Peyer's patch (tissue), 4 donors: ENCODE data around the gene HEPN1. TPM values are rescaled to one million over a fixed set of nuclear protein-coding genes. Genes with fewer than 3 reads are reported as not detected.

Experiments
- DNase-seq, 3 donors: peaks; one replicate each; pipeline ENCODE4 v3.0.0-alpha.2; 2017 to 2019
- H3K27ac ChIP-seq, 4 donors: fragments of 200-600 bp; sonication (generic); one replicate each; pipeline ENCODE4 v1.5.1; 2016 to 2019
- H3K27me3 ChIP-seq, 2 donors: fragments of 200-600 bp; sonication (generic); one replicate each; pipeline ENCODE4 v1.5.1; 2019
- H3K36me3 ChIP-seq, 3 donors: fragments of 200-600 bp; sonication (generic); one replicate each; pipeline ENCODE4 v1.5.1; 2016 to 2019
- H3K4me1 ChIP-seq, 4 donors: fragments of 200-600 bp; sonication (generic); one replicate each; pipeline ENCODE4 v1.5.1; 2016 to 2019
- H3K4me3 ChIP-seq, 4 donors: fragments of 200-600 bp; sonication (generic); 1 replicate in 3 of 4; 2 replicates in 1 of 4; pipeline ENCODE4 v1.5.1; 2016 to 2019; ENCODE audit warnings: mild to moderate bottlenecking in 1 of 4
- H3K9me3 ChIP-seq, 4 donors: fragments of 200-600 bp; sonication (generic); one replicate each; pipeline ENCODE4 v1.5.1; 2016 to 2019; ENCODE audit warnings: mild to moderate bottlenecking in 1 of 4
- CTCF ChIP-seq, 6 experiments: fragments of 450-650 bp in 4 of 6; fragments of 200-600 bp in 2 of 6; sonication (generic) in 1 of 6; IDR thresholded peaks; one replicate each; pipeline ENCODE4 v1.5.1; 2017 to 2019; ENCODE audit warnings: antibody characterized with exemption in 6 of 6, mild to moderate bottlenecking in 3 of 6, moderate library complexity in 1 of 6
- POLR2A ChIP-seq, 2 donors: fragments of 450-650 bp; IDR thresholded peaks; one replicate each; pipeline ENCODE4 v1.5.1; 2017; ENCODE audit warnings: antibody characterized with exemption in 2 of 2, mild to moderate bottlenecking in 2 of 2, moderate library complexity in 2 of 2
- total RNA-seq, 4 donors: library from RNA; depleted of rRNA; stranded (reverse); fragments of >200 nt; gene quantifications; one replicate each; pipeline ENCODE4 v1.1.0, GENCODE V29; 2016

HEPN1 gene
- total RNA-seq, 4 donors from 2014 or later, result not detected

- no peak for TF ChIP-seq CTCF (IDR thresholded peaks at IDR 0.05)
- TF ChIP-seq POLR2A (IDR thresholded peaks at IDR 0.05), result no peak
- no peaks in the 10 kb centered on the region for H3K9me3 ChIP-seq
- no peak overlapping the region for H3K4me3 ChIP-seq
- peaks cover 0 to 18% of the 10 kb centered on the region in 2 donors for H3K27me3 ChIP-seq
- no peaks in the 10 kb centered on the region for H3K36me3 ChIP-seq
- no peak overlapping the region for H3K27ac ChIP-seq
- peaks cover 0 to 25% (median 0%) of the 10 kb centered on the region in 4 donors for H3K4me1 ChIP-seq
- DNase-seq, result peak in 1 of 3 donors; percentile 22
These were observed 45.1 kb upstream of the HEPN1 start for GRCh38 chr11:124873951-124874350.

DNA sequence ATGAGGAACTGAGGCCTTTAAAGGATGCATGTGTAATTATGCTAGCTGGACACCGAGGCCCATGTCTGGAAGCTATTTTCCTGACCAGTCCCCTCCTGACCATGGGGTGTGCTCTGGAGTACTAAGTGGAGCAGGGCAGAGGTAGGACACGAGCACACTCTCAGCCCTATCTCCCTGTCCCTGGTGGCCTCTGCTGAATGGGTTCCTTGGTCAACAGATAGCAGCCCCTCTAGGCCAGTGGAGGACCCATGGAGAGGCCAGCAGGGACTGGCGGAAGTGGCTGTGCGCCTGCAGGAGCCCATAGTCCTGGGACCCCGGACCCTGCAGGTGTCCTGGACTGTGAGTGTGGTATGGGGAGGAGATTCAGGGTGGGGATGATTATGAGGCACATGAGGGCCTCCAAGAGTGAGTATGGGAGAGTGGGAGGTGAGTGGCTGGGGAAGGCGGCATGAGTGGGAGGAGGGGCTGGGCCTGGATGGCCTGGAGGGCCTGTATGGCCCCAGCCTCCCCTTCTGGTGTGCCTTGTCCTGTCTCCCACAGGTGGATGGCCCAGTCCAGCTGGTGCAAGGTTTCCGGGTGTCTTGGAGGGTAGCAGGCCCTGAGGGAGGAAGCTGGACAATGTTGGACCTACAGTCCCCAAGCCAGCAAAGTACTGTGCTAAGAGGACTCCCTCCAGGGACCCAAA, 44.3 kb upstream of the HEPN1 start:
- Histone ChIP-seq H3K4me1 (peaks cover 0 to 20% (median 0%) of the 10 kb centered on the region in 4 donors), H3K36me3 (no peaks in the 10 kb centered on the region), H3K9me3 (no peaks in the 10 kb centered on the region), H3K27me3 (peaks cover 0 to 12% of the 10 kb centered on the region in 2 donors), H3K27ac (no peak overlapping the region), H3K4me3 (no peak overlapping the region)
- no peak for TF ChIP-seq POLR2A (IDR thresholded peaks at IDR 0.05)
- DNase-seq, result peak in 1 of 3 donors; percentile 24

DNA sequence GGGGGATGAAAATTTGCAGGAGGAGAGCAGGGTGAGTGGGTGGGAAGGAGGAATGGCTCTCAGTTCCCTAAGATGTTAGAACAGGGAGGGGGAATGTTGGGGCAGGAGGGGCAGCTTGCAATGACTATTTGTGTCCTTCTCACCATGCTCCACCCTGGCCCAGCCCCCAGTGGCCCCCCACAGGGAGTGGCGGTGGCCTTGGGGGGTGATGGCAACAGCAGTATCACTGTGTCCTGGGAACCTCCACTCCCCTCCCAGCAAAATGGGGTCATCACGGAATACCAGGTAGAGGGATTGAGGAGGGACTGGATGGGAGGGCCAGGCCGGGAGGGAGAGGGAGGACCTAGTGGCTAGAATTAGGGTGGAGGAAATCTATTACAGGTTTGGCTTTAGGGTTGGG, 43.6 kb upstream of the HEPN1 start:
- peak overlapping the region in 1 of 4 donors; percentile 71 for H3K4me3 ChIP-seq
- H3K27me3 ChIP-seq, result peaks cover 0 to 5% of the 10 kb centered on the region in 2 donors
- peak in 1 of 3 donors; percentile 28 for DNase-seq
- no peaks in the 10 kb centered on the region for H3K36me3 ChIP-seq
- H3K27ac ChIP-seq, result no peak overlapping the region
- no peaks in the 10 kb centered on the region for H3K9me3 ChIP-seq
- H3K4me1 ChIP-seq, result peaks cover 0 to 20% (median 0%) of the 10 kb centered on the region in 4 donors
- TF ChIP-seq CTCF (IDR thresholded peaks at IDR 0.05), result no peak
- TF ChIP-seq POLR2A (IDR thresholded peaks at IDR 0.05), result no peak

DNA sequence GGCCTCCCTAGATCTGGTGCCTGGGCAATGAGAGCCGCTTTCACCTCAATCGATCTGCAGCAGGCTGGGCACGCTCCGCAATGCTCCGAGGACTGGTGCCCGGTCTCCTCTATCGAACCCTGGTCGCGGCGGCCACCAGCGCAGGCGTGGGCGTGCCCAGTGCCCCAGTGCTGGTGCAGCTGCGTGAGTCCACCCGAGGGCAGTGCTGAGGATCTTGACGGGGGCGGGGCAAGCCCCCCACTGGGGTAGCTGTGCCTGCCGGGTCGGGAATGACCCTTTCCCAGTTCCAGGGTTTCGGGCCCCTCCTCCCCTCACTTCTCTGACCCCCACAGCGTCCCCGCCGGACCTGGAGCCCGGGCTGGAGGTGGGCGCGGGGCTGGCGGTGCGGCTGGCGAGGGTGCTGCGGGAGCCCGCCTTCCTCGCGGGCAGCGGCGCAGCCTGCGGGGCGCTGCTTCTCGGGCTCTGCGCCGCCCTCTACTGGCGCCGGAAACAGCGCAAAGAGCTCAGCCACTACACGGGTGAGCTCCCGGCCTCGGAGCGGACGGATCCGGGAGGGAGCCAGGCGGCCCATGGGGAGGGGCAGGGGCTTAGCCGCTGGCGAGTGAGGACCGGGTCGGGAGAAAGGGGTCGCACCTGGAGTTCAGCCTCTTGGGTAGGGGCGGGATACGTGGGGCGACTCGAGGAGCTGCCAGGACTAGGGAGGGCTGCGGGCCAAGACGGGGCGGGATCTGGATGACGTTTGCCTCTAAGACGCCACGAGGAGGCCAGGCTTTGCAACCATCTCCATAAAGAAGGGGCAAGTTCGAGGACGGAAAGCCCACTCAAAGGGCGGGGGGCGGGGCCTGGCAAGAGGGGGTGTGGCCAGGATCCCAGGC, 42.9 kb upstream of the HEPN1 start:
- H3K36me3 ChIP-seq, result no peaks in the 10 kb centered on the region
- H3K9me3 ChIP-seq, result no peaks in the 10 kb centered on the region
- peaks cover 0 to 20% (median 0%) of the 10 kb centered on the region in 4 donors for H3K4me1 ChIP-seq
- TF ChIP-seq POLR2A (IDR thresholded peaks at IDR 0.05), result no peak
- peak in 5 of 6 experiments; percentile 22 to 74 (median 72) for TF ChIP-seq CTCF (IDR thresholded peaks at IDR 0.05)
- DNase-seq, result peak; percentile 57 to 90 (median 88)
- peak overlapping the region; percentile 42 to 71 (median 58) for H3K4me3 ChIP-seq
- peak overlapping the region; percentile 57 to 89 (median 75) for H3K27ac ChIP-seq
- H3K27me3 ChIP-seq, result no peaks in the 10 kb centered on the region

- peaks cover 0 to 20% (median 0%) of the 10 kb centered on the region in 4 donors for H3K4me1 ChIP-seq
- DNase-seq, result no peak
- H3K36me3 ChIP-seq, result no peaks in the 10 kb centered on the region
- TF ChIP-seq POLR2A (IDR thresholded peaks at IDR 0.05), result no peak
- TF ChIP-seq CTCF (IDR thresholded peaks at IDR 0.05), result no peak
- peak overlapping the region; percentile 42 to 71 (median 58) for H3K4me3 ChIP-seq
- H3K9me3 ChIP-seq, result no peaks in the 10 kb centered on the region
- no peaks in the 10 kb centered on the region for H3K27me3 ChIP-seq
- H3K27ac ChIP-seq, result peak overlapping the region; percentile 57 to 89 (median 75)
These were observed 42.0 kb upstream of the HEPN1 start for GRCh38 chr11:124876818-124877630.
